ENCODE data around the gene VPS54. TPM values are rescaled to one million over a fixed set of nuclear protein-coding genes. Genes with fewer than 3 reads are reported as not detected.

VPS54 gene
- 16.7 and 20.7 TPM in 2 replicates for total RNA-seq (2021)
- Bru-seq, nascent RNA: percentile 80 among the genes with signal in this experiment
- percentile 82 among the genes with signal in this experiment for BruChase-seq, experiment 1, labeled RNA remaining after a 2-hour chase
- percentile 63 among the genes with signal in this experiment for BruChase-seq, experiment 2, labeled RNA remaining after a 6-hour chase
- long read RNA-seq, full-length matches to known transcripts: 9 of 22 reads
- long read RNA-seq, partial matches to known transcripts: 5 of 22 reads
- long read RNA-seq, other reads (novel, unspliced or antisense): 8 of 22 reads

- Histone ChIP-seq H3K36me3 (ENCODE audit: low read depth) (no peaks in the 10 kb centered on the region), H3K79me2 (ENCODE audit: low read depth) (peaks cover 41% of the 10 kb centered on the region), H3K4me3 (peak within 1 kb of the TSS; percentile 74), H3K4me1 (replicated peaks; ENCODE audit: insufficient read depth) (peaks cover 33% of the 10 kb centered on the region), H2AFZ (peak within 1 kb of the TSS; percentile 96), H3K9me2 (ENCODE audit: insufficient read depth) (0 out of 2 replicates have a peak, but pooled peaks cover 3% of the 10 kb centered on the region), H3K27me3 (ENCODE audit: insufficient read depth, low read depth) (no peaks in the 10 kb centered on the region), H4K20me1 (ENCODE audit: insufficient read depth) (no peaks in the 10 kb centered on the region), H3F3A (ENCODE audit: insufficient read depth, low read depth) (peaks cover 12% of the 10 kb centered on the region; the same call in 1 of the 2 replicates), H3K27ac (peak within 1 kb of the TSS; percentile 60), H3K9me3 (ENCODE audit: insufficient read depth, low read depth) (no peaks in the 10 kb centered on the region), H3K4me2 (peak within 1 kb of the TSS; percentile 88)
- TSS peak; percentile 61 for BruUV-seq (replicated peaks)
- ChIA-PET POLR2A (ENCODE audit: unreplicated experiment) (no interaction called here), CTCF (no interaction called here)
- TF ChIP-seq EZH2 (IDR thresholded peaks at IDR 0.05; ENCODE audit: low read depth): no peak
- no peak for TF ChIP-seq CTCF (conservative IDR thresholded peaks at IDR 0.05)
- intact Hi-C loops (cut with micrococcal nuclease; ENCODE audit: unreplicated experiment): loop anchor here (10.0 kb wide), 2 partner anchors 325 to 435 kb away; partner anchors contain the start of genes MDH1 and WDPCP
- DNase-seq: peak in 1 of 2 experiments; percentile 67
Measured at GRCh38 chr2:64019083-64019974, at the start of gene VPS54. Gene VPS54, minus strand, starts transcription at chr2:64019428. Its CDS starts 35,429 bp downstream, at chr2:63983999.

- no peaks in the 10 kb centered on the region for H3K79me2 ChIP-seq (ENCODE audit: low read depth)
- H4K20me1 ChIP-seq (ENCODE audit: insufficient read depth): no peaks in the 10 kb centered on the region
- peaks cover 7% of the 10 kb centered on the region; the same call in 1 of the 2 replicates for H3F3A ChIP-seq (ENCODE audit: insufficient read depth, low read depth)
- H2AFZ ChIP-seq: no peak overlapping the region
- CTCF ChIA-PET: no interaction called here
- H3K9me3 ChIP-seq (ENCODE audit: insufficient read depth, low read depth): no peaks in the 10 kb centered on the region
- H3K4me1 ChIP-seq (replicated peaks; ENCODE audit: insufficient read depth): peaks cover 16% of the 10 kb centered on the region
- TF ChIP-seq EZH2 (IDR thresholded peaks at IDR 0.05; ENCODE audit: low read depth): no peak
- intact Hi-C loops (cut with micrococcal nuclease; ENCODE audit: unreplicated experiment): no loop called here
- H3K9me2 ChIP-seq (ENCODE audit: insufficient read depth): no peaks in the 10 kb centered on the region
- no peaks in the 10 kb centered on the region for H3K36me3 ChIP-seq (ENCODE audit: low read depth)
- no peak overlapping the region for H3K4me3 ChIP-seq
- H3K27ac ChIP-seq: no peak overlapping the region
- H3K27me3 ChIP-seq (ENCODE audit: insufficient read depth, low read depth): no peaks in the 10 kb centered on the region
- BruUV-seq (replicated peaks): no TSS peak
- POLR2A ChIA-PET (ENCODE audit: unreplicated experiment): no interaction called here
- DNase-seq: no peak
- H3K4me2 ChIP-seq: no peak overlapping the region
Measured at GRCh38 chr2:64067326-64067725, 48.1 kb upstream of the VPS54 start.

GRCh38 chr2:64065516-64065915, 46.3 kb upstream of the VPS54 start:
- DNase-seq: no peak
- Histone ChIP-seq H3K27me3 (ENCODE audit: insufficient read depth, low read depth) (no peaks in the 10 kb centered on the region), H3K9me3 (ENCODE audit: insufficient read depth, low read depth) (no peaks in the 10 kb centered on the region), H3K4me3 (no peak overlapping the region), H3K9me2 (ENCODE audit: insufficient read depth) (no peaks in the 10 kb centered on the region), H3K4me2 (no peak overlapping the region), H3K36me3 (ENCODE audit: low read depth) (no peaks in the 10 kb centered on the region), H2AFZ (0 out of 2 replicates have a peak overlapping the region, but pooled peaks have one; percentile 24), H3K27ac (no peak overlapping the region), H3K79me2 (ENCODE audit: low read depth) (no peaks in the 10 kb centered on the region), H3F3A (ENCODE audit: insufficient read depth, low read depth) (peaks cover 9% of the 10 kb centered on the region; the same call in 1 of the 2 replicates), H3K4me1 (replicated peaks; ENCODE audit: insufficient read depth) (peaks cover 19% of the 10 kb centered on the region), H4K20me1 (ENCODE audit: insufficient read depth) (no peaks in the 10 kb centered on the region)
- BruUV-seq (replicated peaks): no TSS peak
- POLR2A ChIA-PET (ENCODE audit: unreplicated experiment): no interaction called here
- CTCF ChIA-PET: no interaction called here
- intact Hi-C loops (cut with micrococcal nuclease; ENCODE audit: unreplicated experiment): no loop called here
- TF ChIP-seq EZH2 (IDR thresholded peaks at IDR 0.05; ENCODE audit: low read depth): no peak
- no peak for TF ChIP-seq CTCF (conservative IDR thresholded peaks at IDR 0.05)

All from PC-9 (cell line).